Measurements from ENCODE around the gene FNDC3B. TPM values are rescaled to one million over a fixed set of nuclear protein-coding genes. Genes with fewer than 3 reads are reported as not detected.
A peak's percentile ranks its signal among the peaks of the same experiment; 100 is the strongest.

FNDC3B gene
- total and polyA plus RNA-seq, 9 of the 15 experiments (the other 6 are each of a cell fraction or from before 2014, with no cell fraction given): 7.0 to 35.8 (median 16.2) TPM

GRCh38 chr3:172087602-172088580 lies 48.5 kb downstream of the FNDC3B start (continued):
- no peak for TF ChIP-seq FOXM1 (IDR thresholded peaks at IDR 0.05; ENCODE audit: low read depth)
- TF ChIP-seq FOXM1 (CRISPR knock-in tag; IDR thresholded peaks at IDR 0.05; ENCODE audit: low read depth): no peak
- TF ChIP-seq, protein P1, sequence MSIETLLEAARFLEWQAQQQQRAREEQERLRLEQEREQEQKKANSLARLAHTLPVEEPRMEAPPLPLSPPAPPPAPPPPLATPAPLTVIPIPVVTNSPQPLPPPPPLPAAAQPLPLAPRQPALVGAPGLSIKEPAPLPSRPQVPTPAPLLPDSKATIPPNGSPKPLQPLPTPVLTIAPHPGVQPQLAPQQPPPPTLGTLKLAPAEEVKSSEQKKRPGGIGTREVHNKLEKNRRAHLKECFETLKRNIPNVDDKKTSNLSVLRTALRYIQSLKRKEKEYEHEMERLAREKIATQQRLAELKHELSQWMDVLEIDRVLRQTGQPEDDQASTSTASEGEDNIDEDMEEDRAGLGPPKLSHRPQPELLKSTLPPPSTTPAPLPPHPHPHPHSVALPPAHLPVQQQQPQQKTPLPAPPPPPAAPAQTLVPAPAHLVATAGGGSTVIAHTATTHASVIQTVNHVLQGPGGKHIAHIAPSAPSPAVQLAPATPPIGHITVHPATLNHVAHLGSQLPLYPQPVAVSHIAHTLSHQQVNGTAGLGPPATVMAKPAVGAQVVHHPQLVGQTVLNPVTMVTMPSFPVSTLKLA (conservative IDR thresholded peaks at IDR 0.05): no peak
- no peak for TF ChIP-seq PCBP1 (IDR thresholded peaks at IDR 0.05; ENCODE audit: low read depth, low read length, poor library complexity, severe bottlenecking)
- no peak for TF ChIP-seq ARNT (IDR thresholded peaks at IDR 0.05)
- no peak for TF ChIP-seq SMAD2 (IDR thresholded peaks at IDR 0.05; ENCODE audit: low read depth, low read length)
- 0 out of 2 replicates have a peak, but pooled peaks have one; percentile 35 for TF ChIP-seq AFF4 (CRISPR knock-in tag; IDR thresholded peaks at IDR 0.05)
- peak; percentile 60 for TF ChIP-seq ELF1 (tag; IDR thresholded peaks at IDR 0.05)
- TF ChIP-seq NR2C2 (CRISPR knock-in tag; IDR thresholded peaks at IDR 0.05): no peak
- no peak for TF ChIP-seq NR2C2 (tag; IDR thresholded peaks at IDR 0.05)
- TF ChIP-seq ZNF263 (CRISPR knock-in tag; IDR thresholded peaks at IDR 0.05; ENCODE audit: borderline replicate concordance): no peak
- no peak for TF ChIP-seq MBD2 (IDR thresholded peaks at IDR 0.05; ENCODE audit: borderline replicate concordance, low read depth)
- TF ChIP-seq CHCHD3 (CRISPR knock-in tag; IDR thresholded peaks at IDR 0.05): no peak
